Measurements from ENCODE around the gene MEIS1.

- no peak for TF ChIP-seq TAF1 (IDR thresholded peaks at IDR 0.05; ENCODE audit: borderline replicate concordance, insufficient read depth, low read length)
- no peak for TF ChIP-seq POLR2AphosphoS5 (IDR thresholded peaks at IDR 0.05; ENCODE audit: low read depth, low read length)
Measured at GRCh38 chr2:66570471-66570870, 135.5 kb downstream of the MEIS1 start.

Measured in PFSK-1 (cell line).